ELR (cell line): ENCODE measurements around the gene ZNF460.

Experiments used
- DNase-seq: peaks from one replicate; pipeline ENCODE4 v3.0.0-alpha.2; 2015; ENCODE audit warnings: low read depth

Gene ZNF460

DNA sequence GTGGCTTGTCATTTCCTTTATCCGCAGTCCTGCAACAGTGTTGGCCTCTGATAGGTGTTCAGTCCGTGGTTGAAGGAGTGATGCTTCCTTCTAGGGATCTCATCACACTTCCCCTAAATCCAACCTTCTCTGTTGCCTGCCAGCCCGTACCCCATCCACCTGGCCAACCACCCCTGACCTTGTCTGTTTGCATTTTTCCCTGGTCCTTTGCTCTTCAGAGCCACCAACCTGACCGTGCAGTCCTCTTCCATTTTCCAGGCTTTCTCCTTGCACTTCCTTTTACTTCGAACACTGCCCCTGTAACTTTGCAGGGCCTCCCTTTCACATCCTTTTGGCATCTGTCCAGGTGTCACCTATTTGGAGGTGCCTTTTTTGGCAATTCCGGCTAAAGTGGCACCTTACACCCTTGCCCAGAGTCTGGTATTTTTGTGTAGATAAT is 696 bp downstream of the ZNF460 start:
- peak; percentile 37 for DNase-seq

- no peak for DNase-seq
Measured at GRCh38 chr19:57282011-57282643, 1.8 kb downstream of the ZNF460 start.

DNA sequence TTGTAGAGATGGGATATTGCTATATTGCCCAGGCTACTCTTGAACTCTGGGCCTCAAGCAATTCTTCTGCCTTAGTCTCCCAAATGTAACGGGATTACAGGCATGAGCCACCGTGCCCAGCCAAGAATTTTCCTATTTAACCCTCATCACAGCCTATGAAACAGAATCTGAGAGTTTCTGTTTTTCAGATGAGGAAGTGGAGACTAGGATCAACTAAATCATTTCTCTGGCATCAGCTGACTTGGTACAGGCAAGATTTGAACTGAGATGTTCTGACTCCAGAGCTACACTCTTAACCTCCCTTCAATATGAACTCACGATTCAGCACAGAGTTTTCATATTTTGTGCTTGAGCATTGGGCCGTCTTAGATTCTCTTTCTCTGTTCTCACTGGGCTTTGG is 8.1 kb downstream of the ZNF460 start:
- no peak for DNase-seq

DNA sequence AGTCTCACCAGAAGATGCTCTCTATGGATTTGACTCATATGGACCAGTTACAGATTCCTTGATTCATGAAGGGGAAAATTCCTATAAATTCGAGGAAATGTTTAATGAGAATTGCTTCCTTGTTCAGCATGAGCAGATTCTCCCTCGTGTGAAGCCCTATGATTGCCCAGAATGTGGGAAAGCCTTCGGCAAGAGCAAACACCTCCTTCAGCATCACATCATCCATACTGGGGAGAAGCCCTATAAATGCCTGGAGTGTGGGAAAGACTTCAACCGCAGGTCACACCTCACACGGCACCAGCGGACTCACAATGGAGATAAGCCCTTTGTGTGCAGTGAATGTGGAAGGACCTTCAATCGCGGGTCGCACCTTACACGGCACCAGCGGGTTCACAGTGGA is 10.7 kb downstream of the ZNF460 start:
- DNase-seq = no peak

DNA sequence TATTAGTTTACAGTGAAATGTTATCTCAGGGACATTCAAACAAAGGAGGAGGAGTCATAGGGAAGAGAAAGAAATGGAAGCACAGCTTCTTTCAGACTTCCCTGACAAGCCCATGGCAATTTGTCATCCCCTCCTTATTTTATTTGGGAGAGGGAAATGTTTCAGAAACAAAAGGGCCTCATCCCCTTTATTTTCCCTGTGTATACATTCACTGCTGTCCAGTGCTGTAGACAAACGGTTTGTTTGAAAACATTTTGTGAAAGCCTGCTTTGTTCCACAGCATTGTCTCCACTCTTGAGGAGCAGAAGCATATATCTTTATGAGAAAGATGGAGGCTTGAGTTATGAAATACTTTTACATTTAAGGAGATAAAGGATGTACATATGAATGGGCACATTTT is 12.3 kb downstream of the ZNF460 start:
- DNase-seq = no peak

DNA sequence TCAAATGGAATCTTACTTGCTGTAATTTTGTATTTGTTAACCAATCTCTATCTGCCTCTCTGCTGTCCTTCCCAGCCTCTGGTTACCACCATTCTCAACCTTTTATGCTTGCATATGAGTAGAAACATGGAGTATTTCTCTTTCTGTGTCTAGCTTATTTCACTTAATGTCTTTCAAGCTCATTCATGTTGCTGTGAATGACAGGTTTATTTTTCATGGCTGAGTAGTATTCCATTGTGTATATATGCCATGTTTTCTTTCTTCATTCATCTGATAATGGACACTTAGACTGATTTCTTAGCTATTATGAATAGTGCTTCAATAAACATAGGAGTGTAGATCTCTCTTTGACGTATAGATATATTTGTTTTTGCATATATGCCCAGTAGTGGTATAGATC is 13.4 kb downstream of the ZNF460 start:
- no peak for DNase-seq

- peak; percentile 88 for DNase-seq
Measured at GRCh38 chr19:57302020-57302465, 21.8 kb downstream of the ZNF460 start.

DNA sequence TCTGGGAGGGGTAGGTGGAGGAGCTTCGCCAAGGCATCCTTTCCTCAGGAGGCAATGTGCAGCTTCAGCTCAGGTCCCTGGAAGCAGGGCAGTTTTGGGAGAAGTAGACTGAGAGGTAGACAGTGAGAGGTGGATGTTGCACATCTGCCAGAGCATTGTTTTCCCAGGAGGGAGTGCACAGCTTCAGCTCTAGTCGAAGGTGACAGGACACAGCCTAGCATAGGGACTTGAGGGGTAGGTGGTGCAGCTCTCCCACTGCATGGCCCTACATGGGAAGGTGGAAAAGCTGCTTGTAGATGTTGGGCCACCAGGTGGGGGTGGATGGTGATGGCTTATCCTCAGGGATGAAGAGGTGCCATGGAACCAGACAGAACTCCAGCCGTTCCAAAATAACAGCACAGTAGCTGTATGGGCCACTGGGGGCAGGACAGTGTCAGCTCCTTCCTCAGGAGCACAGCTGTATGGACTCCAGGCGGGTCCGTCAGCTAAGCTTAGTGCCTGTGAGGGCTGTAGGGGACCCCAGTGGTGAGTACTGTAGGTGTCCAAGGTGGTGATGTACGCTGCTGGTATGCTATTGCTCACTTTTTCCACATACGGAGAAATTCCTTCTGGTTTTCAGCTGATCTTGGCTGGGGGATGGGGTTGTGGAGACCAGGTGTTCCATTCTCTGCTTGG is 22.6 kb downstream of the ZNF460 start:
- peak; percentile 52 for DNase-seq

GRCh38 chr19:57305056-57305455 is 24.8 kb downstream of the ZNF460 start:
- DNase-seq = no peak

DNA sequence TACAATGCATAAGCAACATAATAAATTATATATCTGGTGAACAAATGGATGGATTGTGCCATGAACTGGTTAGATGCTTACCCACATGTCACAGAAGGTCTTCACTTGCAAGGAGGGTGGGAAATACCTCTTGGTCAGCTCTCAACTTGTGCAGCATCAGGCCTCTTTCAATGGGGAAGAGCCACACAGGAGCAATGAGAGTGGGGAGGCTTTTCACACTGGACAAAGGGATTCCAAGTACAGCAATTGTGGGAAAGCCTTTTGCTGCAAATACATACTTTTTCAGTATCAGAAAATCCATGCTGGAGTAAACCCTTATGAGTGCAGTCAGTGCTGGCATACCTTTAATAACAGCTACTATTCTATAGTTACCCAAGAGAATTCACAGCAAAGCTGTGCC is 28.2 kb downstream of the ZNF460 start:
- no peak for DNase-seq

DNA sequence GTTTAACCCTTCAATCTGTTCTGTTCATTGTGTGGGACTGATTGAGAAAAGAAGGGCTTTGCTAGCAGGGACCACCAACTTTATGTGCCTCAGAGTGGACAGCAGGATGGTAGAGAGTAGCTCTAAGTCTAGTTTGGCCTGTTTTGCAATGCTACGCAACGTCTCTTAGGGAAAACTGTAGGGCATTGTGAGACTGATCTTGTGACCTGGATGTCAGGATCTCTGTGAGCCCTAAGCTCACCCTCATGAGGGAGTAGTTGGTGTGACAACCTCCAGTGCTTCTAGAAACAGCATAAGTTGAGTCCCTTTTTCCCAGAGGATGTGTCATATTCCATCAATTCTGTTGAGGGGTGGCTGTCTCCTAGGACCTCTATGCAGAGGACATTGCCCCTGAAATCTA is 30.5 kb downstream of the ZNF460 start:
- no peak for DNase-seq

GRCh38 chr19:57314146-57314545 is 33.9 kb downstream of the ZNF460 start:
- DNase-seq = no peak

GRCh38 chr19:57317503-57317902 is 37.2 kb downstream of the ZNF460 start:
- no peak for DNase-seq

- DNase-seq = no peak
Measured at GRCh38 chr19:57319869-57320179, 39.5 kb downstream of the ZNF460 start.

GRCh38 chr19:57320180-57321084 is 40.1 kb downstream of the ZNF460 start, which contains the start of gene ZNF543:
Gene ZNF543, plus strand, starts transcription at chr19:57320472. Its CDS starts 382 bp downstream, at chr19:57320854.
- DNase-seq = peak; percentile 97

GRCh38 chr19:57321116-57321515 is 40.8 kb downstream of the ZNF460 start:
- no peak for DNase-seq

DNA sequence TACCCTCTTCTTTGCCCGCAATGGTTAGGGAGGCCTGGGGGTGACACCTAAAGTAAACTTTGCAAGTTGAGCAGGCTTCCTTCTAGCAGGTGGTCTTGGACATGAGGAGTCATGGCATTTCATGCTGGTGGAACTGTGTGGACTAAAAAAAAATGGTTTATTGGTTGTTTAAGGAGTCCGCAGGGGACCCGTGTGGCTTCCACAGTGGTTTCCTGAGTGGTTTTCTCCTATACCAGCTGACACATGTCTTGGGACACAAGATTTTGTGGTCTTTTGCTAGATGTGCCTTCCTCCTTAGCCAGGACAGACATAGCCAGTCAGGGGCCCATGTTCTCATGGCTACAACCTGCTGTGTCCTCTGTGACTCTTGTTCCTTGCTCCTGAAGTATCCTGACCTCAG is 41.5 kb downstream of the ZNF460 start:
- no peak for DNase-seq

GRCh38 chr19:57324992-57325391 is 44.7 kb downstream of the ZNF460 start:
- no peak for DNase-seq

DNA sequence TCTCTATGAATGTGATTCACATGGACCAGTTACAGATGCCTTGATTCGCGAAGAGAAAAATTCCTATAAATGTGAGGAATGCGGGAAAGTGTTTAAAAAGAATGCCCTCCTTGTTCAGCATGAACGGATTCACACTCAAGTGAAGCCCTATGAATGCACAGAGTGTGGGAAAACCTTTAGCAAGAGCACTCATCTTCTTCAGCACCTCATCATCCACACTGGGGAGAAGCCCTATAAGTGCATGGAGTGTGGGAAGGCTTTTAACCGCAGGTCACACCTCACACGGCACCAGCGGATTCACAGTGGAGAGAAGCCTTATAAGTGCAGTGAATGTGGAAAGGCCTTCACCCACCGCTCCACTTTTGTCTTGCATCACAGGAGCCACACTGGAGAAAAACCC is 47.7 kb downstream of the ZNF460 start:
- no peak for DNase-seq

DNA sequence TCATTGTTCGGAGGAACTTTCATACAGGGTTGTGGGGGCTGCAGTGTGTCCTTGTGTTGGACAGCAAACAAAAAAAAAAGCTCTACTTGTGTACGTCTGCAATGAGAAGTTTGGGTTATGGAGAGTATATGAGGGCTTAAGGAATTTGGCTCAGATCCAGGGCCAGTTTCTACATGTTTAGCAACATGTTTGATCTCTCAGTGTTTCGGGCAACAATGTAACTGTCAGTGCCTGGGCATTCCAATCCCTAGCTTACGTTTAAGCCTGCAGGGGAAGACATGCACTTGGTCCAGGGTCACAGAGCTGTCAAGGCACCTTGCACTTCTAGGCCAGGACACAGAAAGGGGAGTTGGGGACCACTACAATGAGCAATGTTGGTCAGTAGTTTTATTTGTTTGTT is 53.9 kb downstream of the ZNF460 start:
- no peak for DNase-seq

- DNase-seq = no peak
Measured at GRCh38 chr19:57338877-57339276, 58.6 kb downstream of the ZNF460 start.

GRCh38 chr19:57342582-57342981 is 62.3 kb downstream of the ZNF460 start:
- DNase-seq = no peak
